BE2C (cell line): Measurements from ENCODE around the gene ZNF879.

Source experiments
- DNase-seq: peaks from one replicate; pipeline ENCODE4 v3.0.0-alpha.2; 2020
- H3K27me3 ChIP-seq: fragments of 250-450 bp; sonication (Bioruptor Pico); 2 replicates; pipeline ENCODE4 v1.5.1; 2020; ENCODE audit warnings: mild to moderate bottlenecking
- H3K36me3 ChIP-seq: fragments of 250-450 bp; sonication (Bioruptor Pico); 2 replicates; pipeline ENCODE4 v1.5.1; 2020; ENCODE audit warnings: mild to moderate bottlenecking
- H3K4me1 ChIP-seq: fragments of 250-450 bp; sonication (Bioruptor Pico); 2 replicates; pipeline ENCODE4 v1.5.1; 2020
- H3K4me3 ChIP-seq: 2 replicates; pipeline ENCODE4 v1.5.1; 2011; ENCODE audit warnings: low read depth, low read length
- H3K9me3 ChIP-seq: fragments of 250-450 bp; sonication (Bioruptor Pico); 2 replicates; pipeline ENCODE4 v1.5.1; 2020
- CTCF ChIP-seq: IDR thresholded peaks from 2 replicates; pipeline ENCODE4 v1.5.1; 2012; ENCODE audit warnings: mild to moderate bottlenecking, low read depth, low read length

Gene ZNF879

GRCh38 chr5:178992291-178992895 is 31.2 kb upstream of the ZNF879 start:
- DNase-seq, result no peak
- Histone ChIP-seq H3K4me1 (no peaks in the 10 kb centered on the region), H3K36me3 (no peaks in the 10 kb centered on the region), H3K4me3 (no peak overlapping the region), H3K9me3 (no peaks in the 10 kb centered on the region), H3K27me3 (peaks cover 5% of the 10 kb centered on the region)
- TF ChIP-seq CTCF, result no peak

GRCh38 chr5:178993236-178993765 is 30.3 kb upstream of the ZNF879 start:
- H3K36me3 ChIP-seq, result no peaks in the 10 kb centered on the region
- no peak for TF ChIP-seq CTCF
- H3K4me3 ChIP-seq, result no peak overlapping the region
- no peaks in the 10 kb centered on the region for H3K9me3 ChIP-seq
- DNase-seq, result no peak
- peaks cover 5% of the 10 kb centered on the region for H3K27me3 ChIP-seq
- no peaks in the 10 kb centered on the region for H3K4me1 ChIP-seq

GRCh38 chr5:178993955-178994579 is 29.5 kb upstream of the ZNF879 start:
- Histone ChIP-seq H3K4me3 (no peak overlapping the region), H3K36me3 (no peaks in the 10 kb centered on the region), H3K4me1 (no peaks in the 10 kb centered on the region), H3K27me3 (peaks cover 5% of the 10 kb centered on the region), H3K9me3 (no peaks in the 10 kb centered on the region)
- no peak for TF ChIP-seq CTCF
- DNase-seq, result no peak

- DNase-seq, result no peak
- H3K4me3 ChIP-seq, result no peak within 1 kb of the TSS
- no peaks in the 10 kb centered on the region for H3K36me3 ChIP-seq
- no peaks in the 10 kb centered on the region for H3K9me3 ChIP-seq
- H3K4me1 ChIP-seq, result no peaks in the 10 kb centered on the region
- H3K27me3 ChIP-seq, result peaks cover 5% of the 10 kb centered on the region
- no peak for TF ChIP-seq CTCF
Observed at GRCh38 chr5:178994580-178995340, 28.8 kb upstream of the ZNF879 start, which contains the start of gene GRM6. GRM6 (minus strand) TSS chr5:178995320; CDS start chr5:178994944, 376 bp downstream.

- Histone ChIP-seq H3K36me3 (no peaks in the 10 kb centered on the region), H3K4me3 (no peak overlapping the region), H3K9me3 (no peaks in the 10 kb centered on the region), H3K27me3 (peaks cover 5% of the 10 kb centered on the region), H3K4me1 (no peaks in the 10 kb centered on the region)
- DNase-seq, result no peak
- no peak for TF ChIP-seq CTCF
Observed at GRCh38 chr5:178995341-178995690, 28.3 kb upstream of the ZNF879 start.
